Measurements from ENCODE around the gene PLPPR1. TPM values are rescaled to one million over a fixed set of nuclear protein-coding genes. Genes with fewer than 3 reads are reported as not detected.
"Not testable (repeated sequence)": the region's sequence is repeated elsewhere in the genome, so short reads cannot be mapped to it uniquely, and the experiment has no call there.

Gene PLPPR1
- total RNA-seq, 1 experiment from 2014 or later, result 2.4 TPM

DNA sequence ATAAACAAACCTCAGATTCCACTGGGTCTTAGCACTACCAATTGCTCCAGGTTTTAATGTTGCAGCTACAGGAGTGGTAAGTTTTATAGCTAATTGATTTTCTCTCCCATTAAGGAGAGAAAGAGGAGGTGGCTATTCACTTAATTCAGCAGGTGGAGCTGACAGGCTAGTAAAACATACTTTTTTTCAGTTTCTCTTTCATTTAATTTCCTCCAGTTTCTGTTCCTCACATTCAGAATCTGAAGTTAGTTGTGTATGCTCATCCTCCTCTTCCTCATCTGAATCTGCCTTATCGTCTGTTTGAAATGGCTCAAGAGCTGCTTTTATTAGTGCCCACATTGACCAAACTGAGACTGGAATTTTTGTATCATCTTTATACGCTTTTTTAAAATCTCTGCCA, 98.0 kb downstream of the PLPPR1 start:
- H3K18ac ChIP-seq (ENCODE audit: insufficient read length, low read depth, low read length), result no peak overlapping the region
- H3K14ac ChIP-seq (ENCODE audit: insufficient read depth, low read length), result no peak overlapping the region
- H4K91ac ChIP-seq (ENCODE audit: insufficient read length, low read depth, low read length), result no peak overlapping the region
- H3K27ac ChIP-seq (ENCODE audit: insufficient read length, low read depth, low read length), result no peak overlapping the region
- H3K56ac ChIP-seq (ENCODE audit: insufficient read length, low read depth, low read length), result no peak overlapping the region
- no peak for DNase-seq
- no peak overlapping the region for H2AFZ ChIP-seq (ENCODE audit: low read length)
- no peak overlapping the region for H2BK15ac ChIP-seq (ENCODE audit: low read depth, low read length)
- no CpG with 5 or more reads among the region's 2 CpGs for WGBS (ENCODE audit: extremely low coverage, insufficient read length, low lambda C conversion rate)
- no peak overlapping the region for H3K9ac ChIP-seq (ENCODE audit: extremely low read depth, insufficient read length, low read length)
- no peak overlapping the region for H4K8ac ChIP-seq (replicated peaks; ENCODE audit: insufficient read length, low read depth, low read length)
- no peaks in the 10 kb centered on the region for H3K79me2 ChIP-seq (ENCODE audit: insufficient read depth, low read length)
- H2BK12ac ChIP-seq (ENCODE audit: insufficient read length, low read depth, low read length), result no peak overlapping the region
- no peak overlapping the region for H4K5ac ChIP-seq (ENCODE audit: insufficient read length, low read depth, low read length)
- peaks cover 5% of the 10 kb centered on the region for H3K9me3 ChIP-seq (ENCODE audit: control insufficient read depth, low read depth, low read length)
- no peak overlapping the region for H3K23ac ChIP-seq (ENCODE audit: insufficient read length, low read depth, low read length)
- TF ChIP-seq, protein P1, sequence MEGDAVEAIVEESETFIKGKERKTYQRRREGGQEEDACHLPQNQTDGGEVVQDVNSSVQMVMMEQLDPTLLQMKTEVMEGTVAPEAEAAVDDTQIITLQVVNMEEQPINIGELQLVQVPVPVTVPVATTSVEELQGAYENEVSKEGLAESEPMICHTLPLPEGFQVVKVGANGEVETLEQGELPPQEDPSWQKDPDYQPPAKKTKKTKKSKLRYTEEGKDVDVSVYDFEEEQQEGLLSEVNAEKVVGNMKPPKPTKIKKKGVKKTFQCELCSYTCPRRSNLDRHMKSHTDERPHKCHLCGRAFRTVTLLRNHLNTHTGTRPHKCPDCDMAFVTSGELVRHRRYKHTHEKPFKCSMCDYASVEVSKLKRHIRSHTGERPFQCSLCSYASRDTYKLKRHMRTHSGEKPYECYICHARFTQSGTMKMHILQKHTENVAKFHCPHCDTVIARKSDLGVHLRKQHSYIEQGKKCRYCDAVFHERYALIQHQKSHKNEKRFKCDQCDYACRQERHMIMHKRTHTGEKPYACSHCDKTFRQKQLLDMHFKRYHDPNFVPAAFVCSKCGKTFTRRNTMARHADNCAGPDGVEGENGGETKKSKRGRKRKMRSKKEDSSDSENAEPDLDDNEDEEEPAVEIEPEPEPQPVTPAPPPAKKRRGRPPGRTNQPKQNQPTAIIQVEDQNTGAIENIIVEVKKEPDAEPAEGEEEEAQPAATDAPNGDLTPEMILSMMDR (conservative IDR thresholded peaks at IDR 0.05), result no peak
- H3T11ph ChIP-seq (ENCODE audit: low read length), result no peak overlapping the region
- H2BK20ac ChIP-seq (ENCODE audit: low read depth, low read length, poor library complexity, severe bottlenecking), result no peak overlapping the region
- H2AK5ac ChIP-seq (ENCODE audit: insufficient read length, low read length), result no peak overlapping the region
- H3K4me3 Mint-ChIP-seq, result no peak overlapping the region
- H3K27me3 Mint-ChIP-seq (ENCODE audit: low read depth), result peaks cover 2% of the 10 kb centered on the region; the same call in 1 of the 2 replicates
- peaks cover 30 to 57% (median 52%) of the 10 kb centered on the region in 3 experiments for H3K36me3 Mint-ChIP-seq (ENCODE audit: insufficient read depth in 1 of 3, low read depth in 3 of 3)
- no peak overlapping the region for H3K27ac Mint-ChIP-seq
- no peaks in the 10 kb centered on the region for H3K27me3 ChIP-seq (ENCODE audit: insufficient read depth, low read length)
- no peaks in the 10 kb centered on the region for H3K23me2 ChIP-seq (ENCODE audit: insufficient read length, low read depth, low read length, poor library complexity, severe bottlenecking)
- peaks cover 42 to 56% of the 10 kb centered on the region in 2 experiments for H3K9me3 Mint-ChIP-seq
- H3K4me1 ChIP-seq (ENCODE audit: insufficient read depth, low read length), result no peaks in the 10 kb centered on the region
- no peak overlapping the region for H2BK5ac ChIP-seq (ENCODE audit: insufficient read length, low read length)
- no peak overlapping the region for H3K4ac ChIP-seq (ENCODE audit: low read depth, low read length)
- peaks cover 6 to 9% of the 10 kb centered on the region in 2 experiments for H3K4me1 Mint-ChIP-seq
- no peak overlapping the region for H2BK120ac ChIP-seq (ENCODE audit: low read depth, low read length, poor library complexity, severe bottlenecking)
- no peaks in the 10 kb centered on the region for H4K20me1 ChIP-seq (ENCODE audit: control insufficient read depth, insufficient read depth, insufficient read length)
- H3K4me2 ChIP-seq (ENCODE audit: insufficient read depth, insufficient read length, low read length), result no peak overlapping the region
- H3K79me1 ChIP-seq (ENCODE audit: insufficient read depth, low read depth, low read length, poor library complexity, severe bottlenecking), result no peaks in the 10 kb centered on the region

DNA sequence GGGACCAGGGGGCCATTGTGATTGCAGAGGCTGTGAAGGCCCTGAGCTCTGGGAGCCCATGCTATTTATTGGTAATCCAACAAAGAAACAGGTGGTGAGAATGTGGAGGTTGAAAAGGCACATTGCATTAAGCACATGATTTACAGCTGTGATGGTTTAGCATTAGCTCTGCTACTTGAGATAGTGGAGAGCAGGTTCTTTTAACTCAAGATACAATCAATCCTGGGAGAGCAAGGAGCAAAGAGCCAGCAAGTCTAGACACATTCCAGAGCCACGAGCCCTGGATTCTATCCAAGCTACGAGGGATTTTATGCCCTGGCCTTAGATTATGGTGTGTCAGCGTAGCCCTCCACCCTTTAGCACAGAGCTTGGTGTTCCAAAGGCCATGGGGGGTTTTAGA, 98.8 kb downstream of the PLPPR1 start:
- H3K27me3 Mint-ChIP-seq (ENCODE audit: low read depth); H4K8ac ChIP-seq (replicated peaks; ENCODE audit: insufficient read length, low read depth, low read length): not testable (repeated sequence)

More for the DNA sequence above, 98.8 kb downstream of the PLPPR1 start:
- not testable (repeated sequence) for H2AK5ac ChIP-seq (ENCODE audit: insufficient read length, low read length); H3K27ac Mint-ChIP-seq; H3K4ac ChIP-seq (ENCODE audit: low read depth, low read length); H3K23ac ChIP-seq (ENCODE audit: insufficient read length, low read depth, low read length); H2BK15ac ChIP-seq (ENCODE audit: low read depth, low read length); H3K79me1 ChIP-seq (ENCODE audit: insufficient read depth, low read depth, low read length, poor library complexity, severe bottlenecking); H3K9me3 ChIP-seq (ENCODE audit: control insufficient read depth, low read depth, low read length); H3K56ac ChIP-seq (ENCODE audit: insufficient read length, low read depth, low read length); H3K9ac ChIP-seq (ENCODE audit: extremely low read depth, insufficient read length, low read length); H3T11ph ChIP-seq (ENCODE audit: low read length); H3K27me3 ChIP-seq (ENCODE audit: insufficient read depth, low read length); H3K23me2 ChIP-seq (ENCODE audit: insufficient read length, low read depth, low read length, poor library complexity, severe bottlenecking); H3K4me1 ChIP-seq (ENCODE audit: insufficient read depth, low read length); H2BK120ac ChIP-seq (ENCODE audit: low read depth, low read length, poor library complexity, severe bottlenecking); H4K91ac ChIP-seq (ENCODE audit: insufficient read length, low read depth, low read length); H3K4me3 Mint-ChIP-seq; DNase-seq; H4K5ac ChIP-seq (ENCODE audit: insufficient read length, low read depth, low read length); H4K20me1 ChIP-seq (ENCODE audit: control insufficient read depth, insufficient read depth, insufficient read length); H3K27ac ChIP-seq (ENCODE audit: insufficient read length, low read depth, low read length); H2BK12ac ChIP-seq (ENCODE audit: insufficient read length, low read depth, low read length); H3K14ac ChIP-seq (ENCODE audit: insufficient read depth, low read length); H2BK20ac ChIP-seq (ENCODE audit: low read depth, low read length, poor library complexity, severe bottlenecking); H2AFZ ChIP-seq (ENCODE audit: low read length); H3K18ac ChIP-seq (ENCODE audit: insufficient read length, low read depth, low read length); H2BK5ac ChIP-seq (ENCODE audit: insufficient read length, low read length); H3K79me2 ChIP-seq (ENCODE audit: insufficient read depth, low read length); H3K4me2 ChIP-seq (ENCODE audit: insufficient read depth, insufficient read length, low read length)
- Mint-ChIP-seq H3K36me3 (ENCODE audit: insufficient read depth in 1 of 3, low read depth in 3 of 3) (peaks cover 30 to 54% (median 52%) of the 10 kb centered on the region in 3 experiments), H3K9me3 (peaks cover 42 to 53% of the 10 kb centered on the region in 2 experiments), H3K4me1 (peaks cover 8 to 11% of the 10 kb centered on the region in 2 experiments)
- no CpG with 5 or more reads among the region's 3 CpGs for WGBS (ENCODE audit: extremely low coverage, insufficient read length, low lambda C conversion rate)
